ENCODE data around the gene FFAR2.

Gene FFAR2

GRCh38 chr19:35425682-35426081 is 22.4 kb upstream of the FFAR2 start:
- Histone ChIP-seq H3K14ac (ENCODE audit: low read length) (no peak overlapping the region), H3K4me3 (ENCODE audit: low read length in 2 of 2) (peak overlapping the region in 1 of 2 donors; percentile 6), H3K4ac (ENCODE audit: low read length) (no peak overlapping the region), H3K9ac (ENCODE audit: low read depth, low read length, poor library complexity) (no peak overlapping the region), H2AK5ac (ENCODE audit: low read depth, low read length) (no peak overlapping the region), H4K8ac (ENCODE audit: low read depth, low read length) (no peak overlapping the region), H3K23ac (ENCODE audit: low read depth, low read length, poor library complexity) (no peak overlapping the region), H3K36me3 (replicated peaks in 1 of 2; ENCODE audit: control insufficient read depth in 2 of 2, insufficient read depth in 2 of 2, low read length in 2 of 2) (no peaks in the 10 kb centered on the region), H2BK5ac (ENCODE audit: low read length) (no peak overlapping the region), H3K27me3 (ENCODE audit: control insufficient read depth in 3 of 3, insufficient read depth in 3 of 3, low read depth in 1 of 3, low read length in 3 of 3) (peaks cover 0 to 3% (median 0%) of the 10 kb centered on the region in 3 experiments), H3K4me1 (ENCODE audit: control insufficient read depth in 2 of 2, insufficient read depth in 1 of 2, low read depth in 1 of 2, low read length in 2 of 2) (no peaks in the 10 kb centered on the region), H3K18ac (ENCODE audit: low read length) (no peak overlapping the region), H4K91ac (ENCODE audit: low read depth, low read length, poor library complexity) (no peak overlapping the region), H2AFZ (ENCODE audit: low read length) (no peak overlapping the region), H3K4me2 (ENCODE audit: insufficient read depth, low read length, poor library complexity, severe bottlenecking) (no peak overlapping the region), H2BK15ac (ENCODE audit: low read length) (no peak overlapping the region), H3K79me1 (ENCODE audit: low read depth, low read length) (no peaks in the 10 kb centered on the region), H3K27ac (replicated peaks; ENCODE audit: low read length) (no peak overlapping the region), H2BK12ac (ENCODE audit: low read length) (no peak overlapping the region), H3K9me3 (replicated peaks in 1 of 2; ENCODE audit: control insufficient read depth in 2 of 2, insufficient read depth in 1 of 2, low read depth in 1 of 2, low read length in 2 of 2) (no peaks in the 10 kb centered on the region), H2BK120ac (ENCODE audit: low read depth, low read length) (no peak overlapping the region)
- DNase-seq (ENCODE audit: low spot score), result no peak
- no CpG with 5 or more reads among the region's 4 CpGs for WGBS, 2 donors (ENCODE audit: extremely low coverage in 2 of 2, insufficient read length in 2 of 2, insufficient replicate concordance in 1 of 2)

GRCh38 chr19:35427187-35427586 is 20.9 kb upstream of the FFAR2 start:
- H3K4me1 ChIP-seq (ENCODE audit: control insufficient read depth in 2 of 2, insufficient read depth in 1 of 2, low read depth in 1 of 2, low read length in 2 of 2), result no peaks in the 10 kb centered on the region
- H4K91ac ChIP-seq (ENCODE audit: low read depth, low read length, poor library complexity), result no peak overlapping the region
- no peaks in the 10 kb centered on the region for H3K79me1 ChIP-seq (ENCODE audit: low read depth, low read length)
- H3K9ac ChIP-seq (ENCODE audit: low read depth, low read length, poor library complexity), result no peak overlapping the region
- no peak overlapping the region for H2BK5ac ChIP-seq (ENCODE audit: low read length)
- peaks cover 0 to 6% (median 0%) of the 10 kb centered on the region in 3 experiments for H3K27me3 ChIP-seq (ENCODE audit: control insufficient read depth in 3 of 3, insufficient read depth in 3 of 3, low read depth in 1 of 3, low read length in 3 of 3)
- no peak overlapping the region for H2AFZ ChIP-seq (ENCODE audit: low read length)
- H4K8ac ChIP-seq (ENCODE audit: low read depth, low read length), result no peak overlapping the region
- no CpG with 5 or more reads among the region's 4 CpGs for WGBS, 2 donors (ENCODE audit: extremely low coverage in 2 of 2, insufficient read length in 2 of 2, insufficient replicate concordance in 1 of 2)
- no peak overlapping the region for H3K4me2 ChIP-seq (ENCODE audit: insufficient read depth, low read length, poor library complexity, severe bottlenecking)
- no peaks in the 10 kb centered on the region for H3K9me3 ChIP-seq (replicated peaks in 1 of 2; ENCODE audit: control insufficient read depth in 2 of 2, insufficient read depth in 1 of 2, low read depth in 1 of 2, low read length in 2 of 2)
- H3K27ac ChIP-seq (replicated peaks; ENCODE audit: low read length), result no peak overlapping the region
- H3K18ac ChIP-seq (ENCODE audit: low read length), result no peak overlapping the region
- H3K14ac ChIP-seq (ENCODE audit: low read length), result no peak overlapping the region
- H2AK5ac ChIP-seq (ENCODE audit: low read depth, low read length), result no peak overlapping the region
- no peaks in the 10 kb centered on the region for H3K36me3 ChIP-seq (replicated peaks in 1 of 2; ENCODE audit: control insufficient read depth in 2 of 2, insufficient read depth in 2 of 2, low read length in 2 of 2)
- H2BK12ac ChIP-seq (ENCODE audit: low read length), result no peak overlapping the region
- H2BK15ac ChIP-seq (ENCODE audit: low read length), result no peak overlapping the region
- no peak overlapping the region for H3K4me3 ChIP-seq (ENCODE audit: low read length in 2 of 2)
- H3K23ac ChIP-seq (ENCODE audit: low read depth, low read length, poor library complexity), result no peak overlapping the region
- no peak overlapping the region for H3K4ac ChIP-seq (ENCODE audit: low read length)
- H2BK120ac ChIP-seq (ENCODE audit: low read depth, low read length), result no peak overlapping the region
- no peak for DNase-seq (ENCODE audit: low spot score)

GRCh38 chr19:35429698-35430408 is 18.2 kb upstream of the FFAR2 start:
- H3K4me2 ChIP-seq (ENCODE audit: insufficient read depth, low read length, poor library complexity, severe bottlenecking), result no peak overlapping the region
- peaks cover 0 to 22% (median 0%) of the 10 kb centered on the region in 3 experiments for H3K27me3 ChIP-seq (ENCODE audit: control insufficient read depth in 3 of 3, insufficient read depth in 3 of 3, low read depth in 1 of 3, low read length in 3 of 3)
- no peak overlapping the region for H3K27ac ChIP-seq (replicated peaks; ENCODE audit: low read length)
- H2BK120ac ChIP-seq (ENCODE audit: low read depth, low read length), result no peak overlapping the region
- no peak overlapping the region for H2BK12ac ChIP-seq (ENCODE audit: low read length)
- no peak for DNase-seq (ENCODE audit: low spot score)
- H2BK5ac ChIP-seq (ENCODE audit: low read length), result no peak overlapping the region
- H2AK5ac ChIP-seq (ENCODE audit: low read depth, low read length), result no peak overlapping the region
- H3K9me3 ChIP-seq (replicated peaks in 1 of 2; ENCODE audit: control insufficient read depth in 2 of 2, insufficient read depth in 1 of 2, low read depth in 1 of 2, low read length in 2 of 2), result no peaks in the 10 kb centered on the region
- 100% methylated on average over 1 of the region's 21 CpGs for WGBS, 2 donors (ENCODE audit: extremely low coverage in 2 of 2, insufficient read length in 2 of 2, insufficient replicate concordance in 1 of 2)
- H3K18ac ChIP-seq (ENCODE audit: low read length), result no peak overlapping the region
- H4K8ac ChIP-seq (ENCODE audit: low read depth, low read length), result no peak overlapping the region
- no peak overlapping the region for H3K23ac ChIP-seq (ENCODE audit: low read depth, low read length, poor library complexity)
- no peaks in the 10 kb centered on the region for H3K4me1 ChIP-seq (ENCODE audit: control insufficient read depth in 2 of 2, insufficient read depth in 1 of 2, low read depth in 1 of 2, low read length in 2 of 2)
- no peak overlapping the region for H3K4ac ChIP-seq (ENCODE audit: low read length)
- H3K36me3 ChIP-seq (replicated peaks in 1 of 2; ENCODE audit: control insufficient read depth in 2 of 2, insufficient read depth in 2 of 2, low read length in 2 of 2), result no peaks in the 10 kb centered on the region
- H3K4me3 ChIP-seq (ENCODE audit: low read length in 2 of 2), result no peak overlapping the region
- no peak overlapping the region for H2BK15ac ChIP-seq (ENCODE audit: low read length)
- no peak overlapping the region for H2AFZ ChIP-seq (ENCODE audit: low read length)
- no peak overlapping the region for H3K9ac ChIP-seq (ENCODE audit: low read depth, low read length, poor library complexity)
- H3K14ac ChIP-seq (ENCODE audit: low read length), result no peak overlapping the region
- no peaks in the 10 kb centered on the region for H3K79me1 ChIP-seq (ENCODE audit: low read depth, low read length)
- H4K91ac ChIP-seq (ENCODE audit: low read depth, low read length, poor library complexity), result no peak overlapping the region

GRCh38 chr19:35430409-35431144 is 17.5 kb upstream of the FFAR2 start:
- Histone ChIP-seq H3K27me3 (ENCODE audit: control insufficient read depth in 3 of 3, insufficient read depth in 3 of 3, low read depth in 1 of 3, low read length in 3 of 3) (peaks cover 0 to 22% (median 0%) of the 10 kb centered on the region in 3 experiments), H3K79me1 (ENCODE audit: low read depth, low read length) (no peaks in the 10 kb centered on the region), H2BK120ac (ENCODE audit: low read depth, low read length) (no peak overlapping the region), H3K23ac (ENCODE audit: low read depth, low read length, poor library complexity) (no peak overlapping the region), H3K4me3 (ENCODE audit: low read length in 2 of 2) (no peak overlapping the region), H2AK5ac (ENCODE audit: low read depth, low read length) (no peak overlapping the region), H3K9me3 (replicated peaks in 1 of 2; ENCODE audit: control insufficient read depth in 2 of 2, insufficient read depth in 1 of 2, low read depth in 1 of 2, low read length in 2 of 2) (no peaks in the 10 kb centered on the region), H4K8ac (ENCODE audit: low read depth, low read length) (no peak overlapping the region), H3K4ac (ENCODE audit: low read length) (no peak overlapping the region), H2AFZ (ENCODE audit: low read length) (no peak overlapping the region), H3K36me3 (replicated peaks in 1 of 2; ENCODE audit: control insufficient read depth in 2 of 2, insufficient read depth in 2 of 2, low read length in 2 of 2) (no peaks in the 10 kb centered on the region), H3K27ac (replicated peaks; ENCODE audit: low read length) (no peak overlapping the region), H2BK15ac (ENCODE audit: low read length) (no peak overlapping the region), H2BK5ac (ENCODE audit: low read length) (no peak overlapping the region), H3K18ac (ENCODE audit: low read length) (no peak overlapping the region), H3K4me1 (ENCODE audit: control insufficient read depth in 2 of 2, insufficient read depth in 1 of 2, low read depth in 1 of 2, low read length in 2 of 2) (no peaks in the 10 kb centered on the region), H3K9ac (ENCODE audit: low read depth, low read length, poor library complexity) (no peak overlapping the region), H4K91ac (ENCODE audit: low read depth, low read length, poor library complexity) (no peak overlapping the region), H3K4me2 (ENCODE audit: insufficient read depth, low read length, poor library complexity, severe bottlenecking) (no peak overlapping the region), H3K14ac (ENCODE audit: low read length) (no peak overlapping the region), H2BK12ac (ENCODE audit: low read length) (no peak overlapping the region)
- WGBS, 2 donors (ENCODE audit: extremely low coverage in 2 of 2, insufficient read length in 2 of 2, insufficient replicate concordance in 1 of 2), result no CpG with 5 or more reads among the region's 5 CpGs
- DNase-seq (ENCODE audit: low spot score), result no peak

All from neuronal stem cell (in vitro differentiated cells).